A549 (cell line): ENCODE data around the gene LAMC3.

Experiments used
- BHLHE40 ChIP-seq: IDR thresholded peaks from 2 replicates; pipeline ENCODE4 v1.6.1; 2012; ENCODE audit warnings: low read depth, low read length, inconsistent platforms
- CTCF ChIP-seq: fragments of >200 bp; sonication (Bioruptor Twin); formaldehyde crosslinking; IDR thresholded peaks from 3 replicates; pipeline ENCODE4 v1.5.1; 2016
- ESRRA ChIP-seq: fragments of 150-350 bp; IDR thresholded peaks from 2 replicates; pipeline ENCODE4 v1.6.1; 2014; ENCODE audit warnings: mild to moderate bottlenecking, low read length, borderline replicate concordance
- FOSL2 ChIP-seq, 2 experiments: fragments of 450-650 bp in 1 of 2; fragments of >200 bp in 1 of 2; sonication (Bioruptor Twin) in 1 of 2; formaldehyde crosslinking; IDR thresholded peaks; 2 replicates each; pipeline versions ENCODE4 v1.5.0 to v1.6.1; 2016 to 2020; ENCODE audit warnings: mild to moderate bottlenecking in 1 of 2, moderate library complexity in 1 of 2
- KDM5A ChIP-seq: fragments of 200-600 bp; sonication (generic); IDR thresholded peaks from 2 replicates; pipeline ENCODE4 v1.6.1; 2016; ENCODE audit warnings: antibody characterized with exemption, mild to moderate bottlenecking
- MAFK ChIP-seq: fragments of 450-650 bp; IDR thresholded peaks from 2 replicates; pipeline ENCODE4 v1.6.1; 2014; ENCODE audit not compliant: partially characterized antibody
- POLR2A ChIP-seq: IDR thresholded peaks from 2 replicates; pipeline ENCODE4 v1.6.1; 2012; ENCODE audit warnings: mild to moderate bottlenecking, low read length
- RARB ChIP-seq: fragments of 250-450 bp; sonication (Bioruptor Pico); IDR thresholded peaks from 2 replicates; pipeline ENCODE4 v1.8.0; 2021; ENCODE audit warnings: mild to moderate bottlenecking, moderate library complexity
- RNF2 ChIP-seq: fragments of 200-600 bp; sonication (generic); IDR thresholded peaks from 2 replicates; pipeline ENCODE4 v1.6.1; 2016; ENCODE audit warnings: low read depth, mild to moderate bottlenecking, antibody characterized with exemption, moderate library complexity, borderline replicate concordance
- SREBF2 ChIP-seq: fragments of 450-650 bp; IDR thresholded peaks from 2 replicates; pipeline ENCODE4 v1.6.1; 2014; ENCODE audit warnings: mild to moderate bottlenecking, moderate library complexity

DNA sequence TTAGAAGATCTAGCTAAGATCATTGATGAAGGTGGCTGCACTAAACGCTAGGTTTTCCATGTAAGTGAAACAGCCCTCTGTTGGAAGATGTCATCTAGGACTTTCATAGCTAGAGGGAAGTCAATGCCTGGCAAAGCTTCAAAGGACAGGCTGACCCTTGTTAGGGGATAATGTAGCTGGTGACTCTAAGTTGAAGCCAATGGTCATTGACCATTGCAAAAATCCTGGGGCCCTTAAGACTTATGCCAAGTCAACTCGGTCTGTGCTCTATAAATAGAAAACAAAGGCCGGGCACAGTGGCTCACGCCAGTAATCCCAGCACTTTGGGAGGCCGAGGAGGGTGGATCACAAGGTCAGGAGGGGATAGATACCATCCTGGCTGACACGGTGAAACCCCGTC lies 43.3 kb upstream of the LAMC3 start:
- no peak for TF ChIP-seq CTCF
- no peak for TF ChIP-seq RNF2
- TF ChIP-seq MAFK: no peak
- TF ChIP-seq BHLHE40: no peak
- TF ChIP-seq RARB (CRISPR knock-in tag): no peak
- no peak for TF ChIP-seq KDM5A
- no peak for TF ChIP-seq ESRRA
- TF ChIP-seq SREBF2: no peak
- TF ChIP-seq FOSL2 (IDR thresholded peaks at IDR 0.05): no peak
- no peak for TF ChIP-seq FOSL2 (CRISPR knock-in tag; IDR thresholded peaks at IDR 0.05)
- TF ChIP-seq POLR2A: no peak
